NCI-H2029 (cell line): Measurements from ENCODE around the gene PEDS1.
"Not testable (repeated sequence)": the region's sequence is repeated elsewhere in the genome, so short reads cannot be mapped to it uniquely, and the experiment has no call there.

Experiments
- DNase-seq: peaks from one replicate; lab custom pipeline; 2025; lab: John Stamatoyannopoulos, UW

PEDS1 gene

GRCh38 chr20:50135157-50135556, 18.4 kb downstream of the PEDS1 start:
- DNase-seq = not testable (repeated sequence)

GRCh38 chr20:50133474-50134217, 19.9 kb downstream of the PEDS1 start:
- no peak for DNase-seq

GRCh38 chr20:50133041-50133440, 20.5 kb downstream of the PEDS1 start:
- peak; percentile 71 for DNase-seq

GRCh38 chr20:50130995-50131394, 22.5 kb downstream of the PEDS1 start:
- no peak for DNase-seq

- no peak for DNase-seq
These were observed 23.2 kb downstream of the PEDS1 start for GRCh38 chr20:50130356-50130723.

- DNase-seq = no peak
These were observed 23.7 kb downstream of the PEDS1 start for GRCh38 chr20:50129662-50130355.

- no peak for DNase-seq
These were observed 25.0 kb downstream of the PEDS1 start for GRCh38 chr20:50128520-50128905.

GRCh38 chr20:50127587-50128519, 25.7 kb downstream of the PEDS1 start:
- DNase-seq = no peak

- DNase-seq = peak; percentile 49
These were observed 26.9 kb downstream of the PEDS1 start for GRCh38 chr20:50126662-50127061.

- no peak for DNase-seq
These were observed 28.2 kb downstream of the PEDS1 start for GRCh38 chr20:50125279-50125678.

GRCh38 chr20:50124496-50124895, 29.0 kb downstream of the PEDS1 start:
- no peak for DNase-seq

- DNase-seq = no peak
These were observed 30.1 kb downstream of the PEDS1 start for GRCh38 chr20:50123418-50123817.

- DNase-seq = no peak
These were observed 30.8 kb downstream of the PEDS1 start for GRCh38 chr20:50122763-50123162.

- DNase-seq = no peak
These were observed 31.7 kb downstream of the PEDS1 start for GRCh38 chr20:50121858-50122271.

- peak; percentile 63 for DNase-seq
These were observed 32.4 kb downstream of the PEDS1 start for GRCh38 chr20:50120935-50121693.

GRCh38 chr20:50118203-50118602, 35.3 kb downstream of the PEDS1 start:
- DNase-seq = no peak

GRCh38 chr20:50116368-50116999, 37.0 kb downstream of the PEDS1 start:
- no peak for DNase-seq

GRCh38 chr20:50115591-50116367, 37.7 kb downstream of the PEDS1 start:
- DNase-seq = peak; percentile 93

- DNase-seq = no peak
These were observed 38.4 kb downstream of the PEDS1 start for GRCh38 chr20:50115041-50115512.
